ENCODE data around the gene PLA2G3. TPM values are rescaled to one million over a fixed set of nuclear protein-coding genes. Genes with fewer than 3 reads are reported as not detected.

PLA2G3 gene
- total and polyA plus RNA-seq, 8 donors, result 0.06 to 9.9 (median 0.17) TPM; not detected in 1

DNA sequence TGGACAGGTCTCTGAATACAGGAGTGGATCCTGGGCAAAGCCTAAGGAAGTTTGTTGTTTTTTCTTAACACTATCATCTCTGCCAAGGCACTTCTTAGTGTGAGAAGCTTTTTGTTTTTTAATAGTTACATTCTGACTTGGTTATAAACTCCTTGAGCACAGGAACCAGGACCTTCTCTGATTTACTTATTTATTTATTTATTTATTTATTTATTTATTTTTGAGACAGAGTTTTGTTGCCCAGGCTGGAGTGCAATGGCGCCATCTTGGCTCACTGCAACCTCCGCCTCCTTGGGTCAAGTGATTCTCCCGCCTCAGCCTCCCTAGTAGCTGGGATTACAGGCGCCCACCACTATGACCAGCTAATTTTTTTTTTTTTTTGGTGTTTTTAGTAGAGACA is 30.7 kb upstream of the PLA2G3 start:
- peaks cover 0 to 14% of the 10 kb centered on the region in 2 donors for H3K36me3 ChIP-seq
- no peak overlapping the region for H3K27ac ChIP-seq
- H3K4me3 ChIP-seq, result no peak overlapping the region
- DNase-seq (no peak), ATAC-seq (no peak)
- H3K9me3 ChIP-seq, result no peaks in the 10 kb centered on the region
- TF ChIP-seq, protein P1, sequence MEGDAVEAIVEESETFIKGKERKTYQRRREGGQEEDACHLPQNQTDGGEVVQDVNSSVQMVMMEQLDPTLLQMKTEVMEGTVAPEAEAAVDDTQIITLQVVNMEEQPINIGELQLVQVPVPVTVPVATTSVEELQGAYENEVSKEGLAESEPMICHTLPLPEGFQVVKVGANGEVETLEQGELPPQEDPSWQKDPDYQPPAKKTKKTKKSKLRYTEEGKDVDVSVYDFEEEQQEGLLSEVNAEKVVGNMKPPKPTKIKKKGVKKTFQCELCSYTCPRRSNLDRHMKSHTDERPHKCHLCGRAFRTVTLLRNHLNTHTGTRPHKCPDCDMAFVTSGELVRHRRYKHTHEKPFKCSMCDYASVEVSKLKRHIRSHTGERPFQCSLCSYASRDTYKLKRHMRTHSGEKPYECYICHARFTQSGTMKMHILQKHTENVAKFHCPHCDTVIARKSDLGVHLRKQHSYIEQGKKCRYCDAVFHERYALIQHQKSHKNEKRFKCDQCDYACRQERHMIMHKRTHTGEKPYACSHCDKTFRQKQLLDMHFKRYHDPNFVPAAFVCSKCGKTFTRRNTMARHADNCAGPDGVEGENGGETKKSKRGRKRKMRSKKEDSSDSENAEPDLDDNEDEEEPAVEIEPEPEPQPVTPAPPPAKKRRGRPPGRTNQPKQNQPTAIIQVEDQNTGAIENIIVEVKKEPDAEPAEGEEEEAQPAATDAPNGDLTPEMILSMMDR (IDR thresholded peaks at IDR 0.05), result no peak
- H3K27me3 ChIP-seq, result no peaks in the 10 kb centered on the region
- H3K4me1 ChIP-seq, result peaks cover 0 to 57% of the 10 kb centered on the region in 2 donors
- intact Hi-C loops (cut with DNase I), result no loop called here

DNA sequence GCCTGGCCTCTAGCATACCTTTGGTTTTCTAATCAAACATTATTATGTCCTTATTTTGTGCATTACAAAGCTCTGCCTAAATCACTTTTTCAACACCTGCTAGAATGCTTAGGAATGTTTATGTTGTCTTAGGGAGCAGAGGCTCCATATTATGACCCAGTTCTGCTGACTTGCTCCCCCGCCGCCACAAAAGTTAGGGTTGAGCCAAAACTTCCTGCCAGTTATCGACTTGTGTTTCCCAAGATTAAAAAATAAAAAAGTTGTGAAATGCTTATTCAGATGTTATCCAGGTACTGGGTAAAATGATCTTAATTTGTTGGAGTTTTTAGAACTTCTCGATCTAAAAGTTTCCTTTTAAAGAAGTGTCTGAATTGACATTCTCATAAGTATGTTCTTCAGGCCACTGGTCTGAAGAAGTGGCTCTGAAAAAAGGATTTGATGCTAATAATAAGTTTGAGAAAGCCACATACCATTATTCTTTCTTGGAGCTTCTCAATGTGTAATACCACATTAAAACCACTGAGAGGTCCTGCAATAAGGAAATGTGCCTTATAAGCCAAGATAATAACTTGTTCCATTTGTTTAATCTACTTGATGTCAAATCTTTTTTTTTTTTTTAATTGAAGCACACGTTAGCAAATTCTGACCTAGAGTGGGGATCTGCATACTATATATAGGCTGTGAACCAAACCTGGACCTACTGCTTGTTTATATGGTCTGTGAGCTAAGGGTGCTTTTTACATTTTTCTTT is 21.9 kb upstream of the PLA2G3 start:
- H3K36me3 ChIP-seq, result peaks cover 0 to 35% of the 10 kb centered on the region in 2 donors
- TF ChIP-seq, protein P1 (IDR thresholded peaks at IDR 0.05), result no peak
- H3K4me3 ChIP-seq, result peak overlapping the region in 1 of 2 donors; percentile 86
- no peaks in the 10 kb centered on the region for H3K9me3 ChIP-seq
- intact Hi-C loops (cut with DNase I), result no loop called here
- no peaks in the 10 kb centered on the region for H3K27me3 ChIP-seq
- ATAC-seq (no peak), DNase-seq (no peak)
- no peak overlapping the region for H3K27ac ChIP-seq
- peaks cover 16 to 32% of the 10 kb centered on the region in 2 donors for H3K4me1 ChIP-seq

DNA sequence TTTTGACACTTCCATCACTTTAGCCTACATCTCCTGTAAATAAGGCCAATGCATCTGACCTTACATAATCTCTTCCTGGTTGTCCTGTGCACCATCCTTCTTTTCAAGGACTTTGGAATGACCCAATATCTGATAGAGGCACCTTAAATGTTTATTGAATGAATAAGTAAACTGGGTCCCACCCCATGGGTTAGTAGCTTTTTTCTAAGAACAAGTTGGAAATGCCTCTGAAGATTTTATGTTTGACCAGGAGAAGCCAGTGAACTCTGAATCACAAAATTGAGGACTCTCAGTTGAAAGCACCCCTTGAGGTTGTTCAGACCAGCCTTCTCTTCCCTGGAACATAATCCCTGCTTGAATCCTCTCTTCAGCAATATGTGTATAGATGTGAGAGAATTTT is 21.1 kb upstream of the PLA2G3 start:
- Histone ChIP-seq H3K4me1 (peaks cover 16 to 31% of the 10 kb centered on the region in 2 donors), H3K27me3 (no peaks in the 10 kb centered on the region), H3K9me3 (no peaks in the 10 kb centered on the region), H3K36me3 (peaks cover 0 to 28% of the 10 kb centered on the region in 2 donors), H3K27ac (peak overlapping the region in 1 of 2 donors; percentile 89), H3K4me3 (peak overlapping the region in 1 of 2 donors; percentile 86)
- DNase-seq (no peak), ATAC-seq (no peak)
- TF ChIP-seq, protein P1 (IDR thresholded peaks at IDR 0.05), result no peak
- intact Hi-C loops (cut with DNase I), result no loop called here

DNA sequence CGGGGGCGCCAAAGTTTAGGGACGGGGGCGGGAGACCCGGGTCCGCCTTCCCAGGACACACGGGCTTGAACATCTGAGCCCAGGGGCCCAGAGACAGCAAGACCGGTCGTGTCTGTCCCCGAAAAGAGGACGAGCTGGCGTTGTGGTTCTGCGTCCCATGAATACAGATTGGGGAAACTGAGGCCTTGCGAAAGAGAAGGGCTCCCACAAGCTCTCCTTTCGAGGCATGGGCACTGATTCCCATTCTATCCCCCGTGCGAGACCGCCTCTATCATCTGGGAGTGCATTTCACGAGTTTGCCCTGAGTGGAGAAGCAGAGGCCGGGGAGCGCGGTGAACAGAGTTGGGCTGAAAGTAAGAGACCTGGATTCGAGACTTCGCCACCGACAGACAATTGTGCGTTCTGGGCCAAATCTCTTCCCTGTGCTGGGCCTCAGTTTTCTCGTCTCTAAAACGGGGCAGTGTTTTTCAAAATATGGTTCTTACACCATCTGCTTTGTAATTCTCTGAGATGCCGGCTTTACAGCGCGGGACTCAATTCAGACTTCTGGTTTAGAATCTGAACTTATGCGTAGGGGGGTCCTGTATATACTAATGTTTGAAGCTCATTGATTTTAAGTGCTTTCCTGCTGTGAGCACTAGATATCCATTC is 20.1 kb upstream of the PLA2G3 start:
- H3K36me3 ChIP-seq, result peaks cover 0 to 20% of the 10 kb centered on the region in 2 donors
- H3K27me3 ChIP-seq, result no peaks in the 10 kb centered on the region
- H3K4me3 ChIP-seq, result peak overlapping the region; percentile 63 to 86
- no peak for DNase-seq
- ATAC-seq, result peak; percentile 71
- TF ChIP-seq, protein P1 (IDR thresholded peaks at IDR 0.05), result no peak
- no peaks in the 10 kb centered on the region for H3K9me3 ChIP-seq
- peaks cover 16 to 31% of the 10 kb centered on the region in 2 donors for H3K4me1 ChIP-seq
- H3K27ac ChIP-seq, result peak overlapping the region; percentile 84 to 89
- intact Hi-C loops (cut with DNase I), result no loop called here

DNA sequence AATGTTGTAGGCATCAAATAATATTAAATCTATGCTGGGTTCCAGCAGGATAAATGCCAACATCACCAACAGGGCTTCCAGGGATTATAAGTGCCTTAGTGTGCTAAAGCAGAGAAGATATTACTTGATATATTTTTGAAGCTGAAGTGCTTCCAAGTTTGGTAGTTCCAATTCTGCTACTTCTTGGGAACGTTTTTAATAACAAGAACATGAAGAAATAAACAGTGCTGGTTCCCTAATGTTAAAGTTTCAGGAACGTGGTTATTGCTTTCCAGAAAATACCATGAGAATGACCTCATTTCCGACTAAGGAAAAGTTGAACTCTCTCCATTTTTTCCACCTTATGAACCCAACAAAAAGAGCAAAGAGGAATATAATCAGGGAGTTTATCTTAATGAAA is 15.1 kb upstream of the PLA2G3 start:
- DNase-seq, result peak in 1 of 4 donors; percentile 38

More for the DNA sequence above, 15.1 kb upstream of the PLA2G3 start:
- Histone ChIP-seq H3K4me3 (no peak overlapping the region), H3K27me3 (no peaks in the 10 kb centered on the region), H3K36me3 (no peaks in the 10 kb centered on the region), H3K9me3 (no peaks in the 10 kb centered on the region), H3K27ac (peak overlapping the region in 1 of 2 donors; percentile 33), H3K4me1 (no peaks in the 10 kb centered on the region)
- no peak for ATAC-seq
- TF ChIP-seq, protein P1 (IDR thresholded peaks at IDR 0.05), result no peak
- intact Hi-C loops (cut with DNase I), result no loop called here
